ENCODE measurements around the gene IL36A.

Gene IL36A

DNA sequence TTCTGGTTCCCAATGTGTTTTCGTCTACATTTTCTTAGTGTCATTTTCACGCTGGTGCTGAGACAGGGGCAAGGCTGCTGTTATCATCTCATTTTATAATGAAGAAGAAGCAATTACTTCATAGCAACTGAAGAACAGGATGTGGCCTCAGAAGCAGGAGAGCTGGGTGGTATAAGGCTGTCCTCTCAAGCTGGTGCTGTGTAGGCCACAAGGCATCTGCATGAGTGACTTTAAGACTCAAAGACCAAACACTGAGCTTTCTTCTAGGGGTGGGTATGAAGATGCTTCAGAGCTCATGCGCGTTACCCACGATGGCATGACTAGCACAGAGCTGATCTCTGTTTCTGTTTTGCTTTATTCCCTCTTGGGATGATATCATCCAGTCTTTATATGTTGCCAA, 20.2 kb upstream of the IL36A start:
- Histone ChIP-seq H3K79me2 (ENCODE audit: insufficient read depth, low read length) (no peaks in the 10 kb centered on the region), H3K4me1 (ENCODE audit: insufficient read depth, low read length, severe bottlenecking) (no peaks in the 10 kb centered on the region), H3K9ac (ENCODE audit: low read length) (no peak overlapping the region), H2AFZ (ENCODE audit: low read length) (no peak overlapping the region), H3K36me3 (ENCODE audit: insufficient read depth, low read length) (no peaks in the 10 kb centered on the region), H3K9me2 (ENCODE audit: low read depth, low read length) (no peaks in the 10 kb centered on the region), H3K27me3 (ENCODE audit: insufficient read depth, low read length) (no peaks in the 10 kb centered on the region), H4K20me1 (ENCODE audit: insufficient read depth, low read length) (no peaks in the 10 kb centered on the region), H3F3A (ENCODE audit: insufficient read depth, low read length) (no peaks in the 10 kb centered on the region), H3K27ac (ENCODE audit: low read depth, low read length, poor library complexity, severe bottlenecking) (no peak overlapping the region), H3K4me2 (ENCODE audit: low read length) (no peak overlapping the region), H3K9me3 (ENCODE audit: low read length) (no peaks in the 10 kb centered on the region; the same call in 1 of the 2 replicates), H3K4me3 (ENCODE audit: low read depth, low read length, poor library complexity, severe bottlenecking) (no peak overlapping the region)
- TF ChIP-seq EZH2 (IDR thresholded peaks at IDR 0.05; ENCODE audit: borderline replicate concordance, low read length) = no peak
- TF ChIP-seq, protein P1, sequence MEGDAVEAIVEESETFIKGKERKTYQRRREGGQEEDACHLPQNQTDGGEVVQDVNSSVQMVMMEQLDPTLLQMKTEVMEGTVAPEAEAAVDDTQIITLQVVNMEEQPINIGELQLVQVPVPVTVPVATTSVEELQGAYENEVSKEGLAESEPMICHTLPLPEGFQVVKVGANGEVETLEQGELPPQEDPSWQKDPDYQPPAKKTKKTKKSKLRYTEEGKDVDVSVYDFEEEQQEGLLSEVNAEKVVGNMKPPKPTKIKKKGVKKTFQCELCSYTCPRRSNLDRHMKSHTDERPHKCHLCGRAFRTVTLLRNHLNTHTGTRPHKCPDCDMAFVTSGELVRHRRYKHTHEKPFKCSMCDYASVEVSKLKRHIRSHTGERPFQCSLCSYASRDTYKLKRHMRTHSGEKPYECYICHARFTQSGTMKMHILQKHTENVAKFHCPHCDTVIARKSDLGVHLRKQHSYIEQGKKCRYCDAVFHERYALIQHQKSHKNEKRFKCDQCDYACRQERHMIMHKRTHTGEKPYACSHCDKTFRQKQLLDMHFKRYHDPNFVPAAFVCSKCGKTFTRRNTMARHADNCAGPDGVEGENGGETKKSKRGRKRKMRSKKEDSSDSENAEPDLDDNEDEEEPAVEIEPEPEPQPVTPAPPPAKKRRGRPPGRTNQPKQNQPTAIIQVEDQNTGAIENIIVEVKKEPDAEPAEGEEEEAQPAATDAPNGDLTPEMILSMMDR (IDR thresholded peaks at IDR 0.05; ENCODE audit: low read length) = no peak

GRCh38 chr2:112989611-112990010, 15.6 kb upstream of the IL36A start:
- Histone ChIP-seq H3K79me2 (ENCODE audit: insufficient read depth, low read length) (no peaks in the 10 kb centered on the region), H2AFZ (ENCODE audit: low read length) (no peak overlapping the region), H3K4me1 (ENCODE audit: insufficient read depth, low read length, severe bottlenecking) (no peaks in the 10 kb centered on the region), H3K9me3 (ENCODE audit: low read length) (no peaks in the 10 kb centered on the region; the same call in 1 of the 2 replicates), H3K27ac (ENCODE audit: low read depth, low read length, poor library complexity, severe bottlenecking) (no peak overlapping the region), H4K20me1 (ENCODE audit: insufficient read depth, low read length) (no peaks in the 10 kb centered on the region), H3K9me2 (ENCODE audit: low read depth, low read length) (no peaks in the 10 kb centered on the region; the same call in 1 of the 2 replicates), H3K36me3 (ENCODE audit: insufficient read depth, low read length) (no peaks in the 10 kb centered on the region), H3K9ac (ENCODE audit: low read length) (no peak overlapping the region), H3K4me2 (ENCODE audit: low read length) (no peak overlapping the region), H3F3A (ENCODE audit: insufficient read depth, low read length) (no peaks in the 10 kb centered on the region), H3K4me3 (ENCODE audit: low read depth, low read length, poor library complexity, severe bottlenecking) (no peak overlapping the region), H3K27me3 (ENCODE audit: insufficient read depth, low read length) (no peaks in the 10 kb centered on the region)
- TF ChIP-seq, protein P1 (IDR thresholded peaks at IDR 0.05; ENCODE audit: low read length) = no peak
- no peak for TF ChIP-seq EZH2 (IDR thresholded peaks at IDR 0.05; ENCODE audit: borderline replicate concordance, low read length)

DNA sequence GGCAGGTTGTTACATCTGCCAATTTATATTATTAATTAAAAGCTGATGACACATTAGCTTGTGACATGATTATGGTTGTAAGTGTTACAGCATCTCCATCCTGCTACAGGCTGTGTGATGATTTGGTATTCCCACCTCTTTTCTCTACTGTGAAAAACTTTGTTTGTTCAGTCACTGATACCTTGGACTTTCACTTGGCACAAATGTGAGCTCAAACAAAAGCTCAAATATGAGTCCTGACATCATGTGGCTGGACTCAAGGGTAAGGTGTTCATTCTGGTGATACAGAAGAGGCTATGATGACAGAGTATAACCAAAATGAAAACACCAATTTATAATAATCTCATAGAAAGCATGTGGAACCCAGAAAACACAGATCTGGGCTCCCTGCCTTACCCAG, 11.4 kb upstream of the IL36A start:
- Histone ChIP-seq H3K27ac (ENCODE audit: low read depth, low read length, poor library complexity, severe bottlenecking) (no peak overlapping the region), H3F3A (ENCODE audit: insufficient read depth, low read length) (no peaks in the 10 kb centered on the region)
- TF ChIP-seq EZH2 (IDR thresholded peaks at IDR 0.05; ENCODE audit: borderline replicate concordance, low read length) = no peak
- TF ChIP-seq, protein P1 (IDR thresholded peaks at IDR 0.05; ENCODE audit: low read length) = no peak

More for the DNA sequence above, 11.4 kb upstream of the IL36A start:
- Histone ChIP-seq H3K27me3 (ENCODE audit: insufficient read depth, low read length) (no peaks in the 10 kb centered on the region), H4K20me1 (ENCODE audit: insufficient read depth, low read length) (no peaks in the 10 kb centered on the region), H3K9me3 (ENCODE audit: low read length) (no peaks in the 10 kb centered on the region; the same call in 1 of the 2 replicates), H3K9ac (ENCODE audit: low read length) (no peak overlapping the region), H3K9me2 (ENCODE audit: low read depth, low read length) (peaks cover 3% of the 10 kb centered on the region), H3K79me2 (ENCODE audit: insufficient read depth, low read length) (no peaks in the 10 kb centered on the region), H3K36me3 (ENCODE audit: insufficient read depth, low read length) (no peaks in the 10 kb centered on the region), H3K4me3 (ENCODE audit: low read depth, low read length, poor library complexity, severe bottlenecking) (no peak overlapping the region), H2AFZ (ENCODE audit: low read length) (no peak overlapping the region), H3K4me1 (ENCODE audit: insufficient read depth, low read length, severe bottlenecking) (no peaks in the 10 kb centered on the region), H3K4me2 (ENCODE audit: low read length) (no peak overlapping the region)
